ENCODE measurements around the gene DDX20.
A peak's percentile ranks its signal among the peaks of the same experiment; 100 is the strongest.

The DDX20 gene

DNA sequence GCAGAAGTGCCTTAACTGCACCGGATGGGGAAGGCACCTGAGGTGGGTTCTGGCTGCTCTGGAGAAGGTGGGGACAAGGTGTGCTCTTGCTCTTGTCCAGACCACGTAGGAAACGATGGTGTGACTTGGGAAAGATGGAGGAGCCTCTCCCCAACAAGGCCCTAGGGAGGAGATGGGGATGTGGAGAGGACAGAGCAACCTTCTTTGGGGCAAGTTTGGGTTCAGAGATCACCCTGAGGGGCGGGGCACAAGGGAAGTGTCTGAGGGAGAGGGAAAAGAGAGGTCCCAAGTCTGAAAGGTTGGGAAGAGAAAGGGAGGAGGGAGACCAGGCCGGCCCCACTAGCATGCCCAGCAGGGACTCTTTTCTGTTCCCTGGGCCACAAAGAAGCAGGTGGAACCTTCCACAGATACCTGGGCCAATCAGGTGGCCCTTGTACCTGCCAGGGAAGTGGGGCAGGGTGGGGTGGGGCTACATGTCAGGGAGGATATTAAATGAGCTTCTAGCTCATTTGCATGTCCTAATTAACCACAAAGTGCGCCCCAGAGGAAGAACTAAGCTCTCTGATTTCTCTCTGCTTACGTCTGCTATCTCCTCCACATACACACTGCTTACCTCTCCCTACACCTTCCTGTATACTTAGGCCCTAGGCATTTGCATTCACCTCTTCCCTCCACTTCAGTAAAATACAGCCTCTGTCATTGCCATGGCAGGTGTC lies 32.5 kb upstream of the DDX20 start:
- TF ChIP-seq CEBPB (IDR thresholded peaks at IDR 0.05) (no peak), TCF12 (IDR thresholded peaks at IDR 0.05; ENCODE audit: low read depth) (no peak), RAD21 (IDR thresholded peaks at IDR 0.05; ENCODE audit: low read depth) (no peak), FOXM1 (IDR thresholded peaks at IDR 0.05; ENCODE audit: borderline replicate concordance, low read depth) (no peak), EP300 (IDR thresholded peaks at IDR 0.05; ENCODE audit: borderline replicate concordance) (no peak), ZBTB7A (IDR thresholded peaks at IDR 0.05; ENCODE audit: low read depth) (no peak)

GRCh38 chr1:111723871-111724270 lies 31.8 kb upstream of the DDX20 start:
- TF ChIP-seq RAD21 (IDR thresholded peaks at IDR 0.05; ENCODE audit: low read depth) = no peak
- no peak for TF ChIP-seq YY1 (IDR thresholded peaks at IDR 0.05; ENCODE audit: low read depth)
- no peak for TF ChIP-seq TAF1 (IDR thresholded peaks at IDR 0.05; ENCODE audit: low read depth)
- TF ChIP-seq TEAD4 (IDR thresholded peaks at IDR 0.05) = no peak
- TF ChIP-seq TCF12 (IDR thresholded peaks at IDR 0.05; ENCODE audit: low read depth) = no peak
- no peak for TF ChIP-seq FOXM1 (IDR thresholded peaks at IDR 0.05; ENCODE audit: borderline replicate concordance, low read depth)
- TF ChIP-seq CREB1 (IDR thresholded peaks at IDR 0.05; ENCODE audit: low read depth) = no peak
- no peak for TF ChIP-seq ZBTB7A (IDR thresholded peaks at IDR 0.05; ENCODE audit: low read depth)
- TF ChIP-seq EP300 (IDR thresholded peaks at IDR 0.05; ENCODE audit: borderline replicate concordance) = no peak

DNA sequence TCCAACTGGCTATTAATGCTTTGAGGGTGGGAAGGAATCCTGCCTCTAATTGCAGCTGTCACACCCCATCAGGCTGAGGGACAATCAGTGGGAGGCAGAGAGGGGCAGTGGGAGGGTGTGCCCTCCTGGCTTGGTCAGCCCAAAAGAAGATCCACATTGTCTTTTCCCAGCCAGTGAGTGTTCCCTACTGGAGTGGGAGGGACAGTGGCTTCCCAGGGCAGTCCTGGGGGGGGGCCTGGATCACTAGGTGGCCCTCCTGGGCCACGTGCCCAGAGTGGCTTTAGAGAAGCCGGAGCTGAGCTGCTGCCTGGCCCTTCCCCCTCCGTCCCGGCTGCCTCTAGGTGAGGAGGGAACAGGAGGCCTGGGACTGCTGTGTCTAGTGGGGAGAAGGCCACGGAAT lies 30.5 kb upstream of the DDX20 start:
- no peak for TF ChIP-seq CREB1 (IDR thresholded peaks at IDR 0.05; ENCODE audit: low read depth)
- no peak for TF ChIP-seq FOXM1 (IDR thresholded peaks at IDR 0.05; ENCODE audit: borderline replicate concordance, low read depth)
- no peak for TF ChIP-seq EP300 (IDR thresholded peaks at IDR 0.05; ENCODE audit: borderline replicate concordance)
- TF ChIP-seq CEBPB (IDR thresholded peaks at IDR 0.05) = no peak
- TF ChIP-seq RAD21 (IDR thresholded peaks at IDR 0.05; ENCODE audit: low read depth) = no peak
- TF ChIP-seq, protein P1, sequence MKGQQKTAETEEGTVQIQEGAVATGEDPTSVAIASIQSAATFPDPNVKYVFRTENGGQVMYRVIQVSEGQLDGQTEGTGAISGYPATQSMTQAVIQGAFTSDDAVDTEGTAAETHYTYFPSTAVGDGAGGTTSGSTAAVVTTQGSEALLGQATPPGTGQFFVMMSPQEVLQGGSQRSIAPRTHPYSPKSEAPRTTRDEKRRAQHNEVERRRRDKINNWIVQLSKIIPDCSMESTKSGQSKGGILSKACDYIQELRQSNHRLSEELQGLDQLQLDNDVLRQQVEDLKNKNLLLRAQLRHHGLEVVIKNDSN (IDR thresholded peaks at IDR 0.05) = peak; percentile 64
- no peak for TF ChIP-seq REST (IDR thresholded peaks at IDR 0.05; ENCODE audit: low read depth)
- no peak for TF ChIP-seq ZBTB7A (IDR thresholded peaks at IDR 0.05; ENCODE audit: low read depth)
- TF ChIP-seq, protein P2, sequence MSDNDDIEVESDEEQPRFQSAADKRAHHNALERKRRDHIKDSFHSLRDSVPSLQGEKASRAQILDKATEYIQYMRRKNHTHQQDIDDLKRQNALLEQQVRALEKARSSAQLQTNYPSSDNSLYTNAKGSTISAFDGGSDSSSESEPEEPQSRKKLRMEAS (IDR thresholded peaks at IDR 0.05) = 0 out of 2 replicates have a peak, but pooled peaks have one; percentile 12
- no peak for TF ChIP-seq TEAD4 (IDR thresholded peaks at IDR 0.05)

GRCh38 chr1:111727056-111727455 lies 28.6 kb upstream of the DDX20 start:
- no peak for TF ChIP-seq YY1 (IDR thresholded peaks at IDR 0.05; ENCODE audit: low read depth)
- TF ChIP-seq EGR1 (IDR thresholded peaks at IDR 0.05) = no peak
- TF ChIP-seq NFIC (IDR thresholded peaks at IDR 0.05) = no peak
- no peak for TF ChIP-seq REST (IDR thresholded peaks at IDR 0.05; ENCODE audit: low read depth)
- no peak for TF ChIP-seq TCF12 (IDR thresholded peaks at IDR 0.05; ENCODE audit: low read depth)
- no peak for TF ChIP-seq FOXM1 (IDR thresholded peaks at IDR 0.05; ENCODE audit: borderline replicate concordance, low read depth)
- TF ChIP-seq EP300 (IDR thresholded peaks at IDR 0.05; ENCODE audit: borderline replicate concordance) = no peak
- TF ChIP-seq ZBTB7A (IDR thresholded peaks at IDR 0.05; ENCODE audit: low read depth) = no peak

DNA sequence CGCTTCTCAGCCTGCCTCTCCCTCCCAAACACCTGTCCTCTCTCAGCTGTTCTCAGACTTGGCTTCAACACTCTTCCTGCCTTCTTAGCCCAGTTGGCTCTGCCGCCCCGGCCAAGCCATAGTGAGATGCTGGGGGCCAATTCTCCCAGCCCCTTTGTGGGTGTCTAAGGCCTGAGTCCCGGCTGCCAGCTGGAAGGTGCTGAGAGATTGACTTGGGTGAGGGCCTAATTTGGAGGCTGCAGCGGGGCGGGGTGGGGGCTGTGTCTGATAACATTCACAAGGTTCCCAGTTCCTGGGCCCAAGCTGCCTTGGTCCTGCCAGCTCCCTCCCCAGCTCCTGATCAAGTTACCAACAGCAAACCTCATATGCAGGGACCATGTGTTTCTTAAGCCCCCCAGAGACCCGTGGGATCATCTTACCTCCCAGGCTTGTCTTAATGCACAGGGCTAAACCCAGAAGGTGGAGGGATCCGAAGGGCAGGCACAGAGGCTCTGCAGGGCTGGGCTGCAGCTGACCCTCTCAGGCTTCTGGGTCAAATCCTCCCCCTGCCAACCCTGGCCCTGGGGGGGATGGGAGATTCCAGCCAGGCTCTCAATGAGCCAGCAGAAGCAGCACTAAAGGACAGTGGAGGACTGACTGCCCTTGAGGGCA lies 26.3 kb upstream of the DDX20 start:
- no peak for TF ChIP-seq TCF12 (IDR thresholded peaks at IDR 0.05; ENCODE audit: low read depth)
- TF ChIP-seq TAF1 (IDR thresholded peaks at IDR 0.05; ENCODE audit: low read depth) = no peak

DNA sequence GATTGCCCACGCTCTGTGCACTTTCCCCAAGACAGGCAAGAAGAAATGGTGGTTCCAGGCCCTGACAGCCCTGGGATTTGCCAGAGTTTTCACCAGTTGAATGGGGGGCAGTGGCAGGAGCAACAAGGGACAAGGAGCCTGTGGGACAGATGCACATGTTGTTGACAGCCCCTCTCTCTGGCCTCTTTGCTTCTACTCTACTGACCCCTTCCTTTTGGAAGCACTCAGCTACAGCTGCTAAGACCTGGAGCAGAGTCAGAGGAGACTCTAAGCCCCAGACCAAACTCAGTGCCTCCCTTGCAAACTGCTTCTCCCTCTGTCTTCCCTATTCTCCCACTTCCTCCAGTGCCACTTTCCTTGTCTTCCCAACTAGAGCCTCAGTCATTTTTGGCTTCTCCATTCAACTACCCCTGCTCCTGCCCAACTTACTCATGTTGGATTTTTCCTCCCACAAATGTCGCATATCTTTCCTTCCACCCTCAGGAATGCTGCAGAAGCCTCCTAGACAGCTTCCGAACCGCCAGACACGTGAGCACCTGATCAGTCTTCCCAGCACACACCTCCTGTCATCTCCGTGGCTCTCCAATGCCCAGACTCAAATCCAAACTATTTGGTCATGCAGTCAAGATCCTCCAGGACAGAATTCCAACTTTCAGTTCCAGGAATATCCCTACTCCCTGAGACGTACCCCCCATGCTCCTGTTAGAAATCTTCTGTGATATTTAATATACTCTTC lies 25.6 kb upstream of the DDX20 start:
- TF ChIP-seq TCF12 (IDR thresholded peaks at IDR 0.05; ENCODE audit: low read depth) (no peak), ZBTB7A (IDR thresholded peaks at IDR 0.05; ENCODE audit: low read depth) (no peak), TAF1 (IDR thresholded peaks at IDR 0.05; ENCODE audit: low read depth) (no peak), EP300 (IDR thresholded peaks at IDR 0.05; ENCODE audit: borderline replicate concordance) (no peak), TEAD4 (IDR thresholded peaks at IDR 0.05) (no peak), FOXM1 (IDR thresholded peaks at IDR 0.05; ENCODE audit: borderline replicate concordance, low read depth) (no peak), EGR1 (IDR thresholded peaks at IDR 0.05) (no peak), REST (IDR thresholded peaks at IDR 0.05; ENCODE audit: low read depth) (no peak), YY1 (IDR thresholded peaks at IDR 0.05; ENCODE audit: low read depth) (no peak), RAD21 (IDR thresholded peaks at IDR 0.05; ENCODE audit: low read depth) (no peak), CREB1 (IDR thresholded peaks at IDR 0.05; ENCODE audit: low read depth) (no peak), NFIC (IDR thresholded peaks at IDR 0.05) (no peak), CEBPB (IDR thresholded peaks at IDR 0.05) (no peak)
- TF ChIP-seq, protein P2 (IDR thresholded peaks at IDR 0.05) = no peak
- TF ChIP-seq, protein P1 (IDR thresholded peaks at IDR 0.05) = no peak
